DMS53 treated with DMSO at 0.1 percent for 48 hours (cell line): ENCODE results near the gene SKAP2.
A peak's percentile ranks its signal among the peaks of the same experiment; 100 is the strongest.

Source experiments
- DNase-seq: peaks from one replicate; lab custom pipeline; 2025; ENCODE audit not compliant: unreplicated experiment; lab: John Stamatoyannopoulos, UW

SKAP2 gene

DNA sequence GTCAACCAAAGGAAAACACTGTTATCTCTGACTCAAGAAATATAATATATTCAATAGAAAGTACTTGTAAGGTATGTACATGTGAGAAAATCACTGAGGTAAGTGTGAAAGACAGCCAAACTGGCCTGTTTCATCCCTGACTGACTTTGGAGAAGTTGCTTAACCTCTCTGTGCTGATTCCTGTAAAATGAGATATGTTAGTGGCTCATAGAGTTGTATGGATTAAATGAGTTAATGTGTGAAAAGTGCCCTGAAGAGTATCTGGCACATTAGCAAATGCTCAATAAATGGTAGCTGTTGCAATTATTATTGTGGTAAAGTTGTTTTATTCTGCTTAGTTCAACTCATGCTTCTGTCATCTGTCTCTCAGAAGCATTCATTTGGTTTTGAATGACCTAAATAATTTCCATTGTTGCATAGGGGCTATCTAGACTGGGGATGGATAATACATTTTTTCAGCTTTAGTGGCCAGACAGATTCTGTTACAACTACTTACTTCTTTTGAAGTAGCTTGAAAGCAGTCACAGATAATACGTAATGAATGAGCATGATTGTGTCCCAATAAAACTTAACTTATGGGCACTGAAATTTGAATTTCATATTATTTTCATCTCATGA, 84.3 kb downstream of the SKAP2 start:
- DNase-seq = no peak

GRCh38 chr7:26777385-26777784, 87.0 kb downstream of the SKAP2 start:
- DNase-seq = no peak

- no peak for DNase-seq
Measured at GRCh38 chr7:26760501-26760900, 103.9 kb downstream of the SKAP2 start.

DNA sequence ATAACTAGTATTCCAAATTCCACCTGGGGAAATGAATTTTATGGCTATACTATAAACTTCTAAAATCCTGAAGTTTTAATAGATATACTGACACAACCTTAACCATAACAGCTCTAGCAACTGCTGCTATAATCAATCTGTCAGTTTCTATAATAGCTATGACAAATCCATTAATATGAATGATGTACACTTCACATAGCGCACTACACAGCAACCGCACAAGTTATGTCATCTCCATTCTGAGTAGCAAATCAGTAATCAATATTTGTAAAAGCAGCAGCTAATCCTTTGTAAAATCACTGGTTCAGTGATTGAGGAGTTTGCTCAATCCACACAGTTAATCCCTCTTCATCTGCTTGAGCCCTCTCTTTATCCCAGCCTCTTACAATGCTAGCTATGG, 105.3 kb downstream of the SKAP2 start:
- peak; percentile 88 for DNase-seq

GRCh38 chr7:26743205-26743604, 121.2 kb downstream of the SKAP2 start:
- no peak for DNase-seq

DNA sequence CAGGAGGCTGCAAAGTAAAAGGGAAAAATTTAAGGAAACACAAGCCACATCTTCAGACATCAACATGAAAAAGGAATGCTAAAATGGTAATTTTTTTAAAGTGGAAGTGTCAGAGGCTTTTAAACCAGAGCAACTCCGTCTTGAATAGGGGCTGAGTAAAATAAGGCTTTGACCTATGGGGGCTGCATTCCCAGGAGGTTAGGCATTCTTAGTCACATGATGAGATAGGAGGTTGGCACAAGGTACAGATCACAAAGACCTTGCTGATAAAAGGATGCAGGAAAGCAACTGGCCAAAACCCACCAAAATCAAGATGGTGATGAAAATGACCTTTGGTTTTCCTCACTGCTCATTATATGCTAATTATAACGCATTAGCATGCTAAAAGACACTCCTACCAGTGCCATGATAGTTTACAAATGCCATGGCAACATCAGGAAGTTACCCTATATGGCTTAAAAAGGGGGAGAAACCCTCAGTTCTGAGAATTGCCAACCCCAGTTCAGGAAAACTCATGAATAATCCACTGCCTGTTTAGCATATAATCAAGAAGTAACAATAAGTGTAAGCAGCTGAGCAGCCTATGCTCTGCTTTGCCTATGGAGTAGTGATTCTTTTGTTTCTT, 128.3 kb downstream of the SKAP2 start:
- no peak for DNase-seq

GRCh38 chr7:26729150-26729775, 135.1 kb downstream of the SKAP2 start:
- DNase-seq = no peak

GRCh38 chr7:26726051-26726450, 138.3 kb downstream of the SKAP2 start:
- no peak for DNase-seq

- DNase-seq = no peak
Measured at GRCh38 chr7:26724795-26725194, 139.6 kb downstream of the SKAP2 start.

- DNase-seq = no peak
Measured at GRCh38 chr7:26723129-26723528, 141.3 kb downstream of the SKAP2 start.

- no peak for DNase-seq
Measured at GRCh38 chr7:26721450-26721849, 142.9 kb downstream of the SKAP2 start.

GRCh38 chr7:26718063-26718462, 146.3 kb downstream of the SKAP2 start:
- no peak for DNase-seq

DNA sequence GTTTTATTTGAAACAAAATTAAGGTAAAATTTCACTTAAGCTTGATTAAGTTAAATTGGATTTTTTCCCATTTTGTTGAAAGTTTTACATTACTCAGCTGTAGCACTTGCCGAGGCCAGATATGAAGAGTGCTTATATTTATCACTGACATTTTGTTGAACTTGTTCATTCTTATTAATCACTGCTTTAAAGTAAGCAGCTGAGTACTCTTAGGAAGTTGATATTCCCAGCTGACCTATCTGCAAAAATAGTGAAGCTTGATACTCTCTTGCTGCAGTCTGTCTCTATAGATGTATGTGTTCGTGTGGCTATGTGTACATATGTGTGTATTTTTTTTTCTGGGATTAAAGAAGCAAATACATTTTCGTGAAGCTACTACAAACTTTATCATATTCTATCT, 150.0 kb downstream of the SKAP2 start:
- no peak for DNase-seq

DNA sequence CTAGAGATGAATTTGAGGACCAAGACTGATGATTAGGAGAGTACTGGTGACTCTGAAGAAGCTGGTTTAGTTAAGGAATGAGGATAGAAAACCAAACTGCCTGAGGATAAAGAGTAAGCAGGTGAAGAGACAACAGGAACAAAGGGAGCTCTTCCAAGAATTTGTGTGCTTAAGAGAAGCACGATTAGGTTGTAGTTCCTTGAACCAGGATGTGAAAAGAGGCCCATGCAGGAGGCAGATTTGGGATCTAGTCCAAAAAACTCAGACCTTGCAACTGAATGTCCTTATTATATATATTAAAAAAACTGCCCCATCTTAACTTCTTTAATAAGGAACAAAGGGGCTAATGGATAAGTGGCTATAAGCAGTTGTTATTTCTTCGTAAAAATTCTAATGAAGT, 150.4 kb downstream of the SKAP2 start:
- DNase-seq = no peak

- DNase-seq = no peak
Measured at GRCh38 chr7:26709210-26709990, 155.0 kb downstream of the SKAP2 start.

- DNase-seq = peak; percentile 72
Measured at GRCh38 chr7:26705567-26705966, 158.8 kb downstream of the SKAP2 start.

DNA sequence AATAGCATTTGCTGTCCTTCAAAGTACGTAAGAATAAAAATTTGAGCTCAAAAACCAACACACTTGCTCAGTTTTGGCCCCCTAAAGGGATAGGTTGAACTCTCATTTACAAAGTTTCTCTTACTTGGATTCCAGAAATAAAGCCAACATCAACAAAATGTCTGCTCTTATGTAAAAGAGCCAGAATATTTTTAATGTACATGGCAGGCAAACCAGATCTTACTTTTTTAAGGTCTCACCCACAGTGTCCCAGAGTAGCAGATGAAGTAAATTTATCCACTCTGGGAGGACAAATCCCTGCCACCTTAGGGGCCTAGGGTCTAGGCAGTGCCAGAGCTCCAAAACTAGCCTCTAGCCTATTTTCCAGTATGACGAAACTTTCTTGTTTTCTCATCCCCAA, 159.6 kb downstream of the SKAP2 start:
- no peak for DNase-seq

DNA sequence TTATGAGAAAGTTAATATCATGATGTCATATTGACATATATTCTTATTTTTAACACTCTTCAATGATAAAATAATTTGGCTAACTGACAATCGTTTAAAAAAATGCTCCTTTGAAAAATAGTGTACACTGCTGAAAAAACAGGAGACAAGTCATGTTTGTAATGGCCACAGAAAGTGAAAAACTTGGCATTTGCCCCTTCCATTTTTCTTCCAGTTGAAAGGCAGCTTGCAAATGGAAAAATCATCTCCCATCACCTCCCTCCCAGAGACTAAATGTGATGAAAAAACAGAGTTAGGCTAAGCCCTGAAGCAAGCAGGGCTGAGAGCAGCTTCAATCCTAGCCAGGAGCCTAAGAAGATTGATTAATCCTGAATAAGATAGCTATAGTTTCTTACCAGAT, 160.4 kb downstream of the SKAP2 start:
- no peak for DNase-seq

DNA sequence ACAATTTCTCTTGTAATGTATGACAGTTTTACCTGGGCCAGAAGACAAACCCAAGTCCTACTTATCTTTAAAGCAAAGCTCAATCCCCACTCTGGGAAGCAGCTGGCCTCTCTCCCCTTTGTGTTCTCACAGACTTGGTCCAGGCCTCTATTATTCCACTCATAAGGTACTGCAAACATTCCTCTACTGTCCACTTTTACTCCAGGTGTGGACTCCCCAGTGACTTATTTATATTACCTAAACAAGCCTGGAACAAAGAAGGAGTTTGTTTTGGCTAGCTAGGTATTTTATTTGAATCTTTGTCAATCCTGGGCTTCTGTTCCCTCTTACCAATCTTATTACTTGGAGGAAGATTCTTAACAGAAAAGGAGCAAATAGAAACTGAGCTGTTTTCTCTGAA, 163.5 kb downstream of the SKAP2 start:
- no peak for DNase-seq

DNA sequence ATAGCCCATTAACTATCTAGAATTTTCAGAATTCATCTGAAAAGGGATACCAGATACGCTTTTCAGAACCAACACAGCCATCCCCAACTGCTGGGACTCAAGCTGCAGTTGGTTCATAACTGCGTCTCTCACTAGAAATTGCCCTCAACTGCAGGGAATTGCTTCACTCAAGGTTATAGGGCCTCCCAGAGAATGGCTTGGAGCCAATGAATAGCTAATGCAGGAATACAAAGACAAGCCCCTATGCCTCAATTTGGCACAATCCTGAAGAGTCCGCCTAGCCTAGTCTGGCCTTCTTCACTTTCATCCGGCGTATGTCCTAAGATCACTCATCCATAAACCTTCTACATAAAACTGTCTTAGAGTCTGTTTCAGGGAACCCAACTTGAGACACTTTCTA, 164.0 kb downstream of the SKAP2 start:
- no peak for DNase-seq

- DNase-seq = no peak
Measured at GRCh38 chr7:26699766-26700165, 164.6 kb downstream of the SKAP2 start.

- no peak for DNase-seq
Measured at GRCh38 chr7:26698806-26699205, 165.6 kb downstream of the SKAP2 start.
